HCT116 (cell line): ENCODE results near the gene ADIRF.
"Not testable (repeated sequence)": the region's sequence is repeated elsewhere in the genome, so short reads cannot be mapped to it uniquely, and the experiment has no call there.

ENCODE experiments used
- CBX3 ChIP-seq: IDR thresholded peaks from 2 replicates; pipeline ENCODE4 v1.6.1; 2012; ENCODE audit warnings: low read depth
- EZH2 ChIP-seq: fragments of 200-600 bp; sonication (generic); IDR thresholded peaks from 2 replicates; pipeline ENCODE4 v1.6.1; 2017; ENCODE audit warnings: antibody characterized with exemption, mixed run types
- EZH2phosphoT487 ChIP-seq: fragments of 200-600 bp; IDR thresholded peaks from 2 replicates; pipeline ENCODE4 v1.6.1; 2018; ENCODE audit warnings: antibody characterized with exemption, borderline replicate concordance
- MAX ChIP-seq: IDR thresholded peaks from 2 replicates; pipeline ENCODE4 v1.6.1; 2012
- POLR2A ChIP-seq: IDR thresholded peaks from 2 replicates; pipeline ENCODE4 v1.7.0; 2011; ENCODE audit warnings: borderline replicate concordance; ENCODE audit not compliant: insufficient read depth, insufficient read length; ENCODE audit errors: extremely low read depth
- SIN3A ChIP-seq: IDR thresholded peaks from 2 replicates; pipeline ENCODE4 v1.6.1; 2012; ENCODE audit warnings: low read depth
- TCF7L2 ChIP-seq: IDR thresholded peaks from 2 replicates; pipeline ENCODE4 v1.7.0; 2011; ENCODE audit warnings: borderline replicate concordance, inconsistent platforms; ENCODE audit not compliant: insufficient read depth, insufficient read length; ENCODE audit errors: extremely low read depth
- ZFX ChIP-seq: fragments of 450-650 bp; IDR thresholded peaks from 2 replicates; pipeline ENCODE4 v1.6.1; 2017
- TF ChIP-seq, protein P1 (sequence below), 3 experiments: fragments of 200-600 bp in 1 of 3; sonication (generic) in 1 of 3; IDR thresholded peaks in 2 of 3; conservative IDR thresholded peaks in 1 of 3; 2 replicates each; pipeline ENCODE4 v1.5.1; 2012 to 2017; ENCODE audit warnings: low read depth in 2 of 3, low read length in 2 of 3, antibody characterized with exemption in 1 of 3, borderline replicate concordance in 1 of 3, control low read depth in 1 of 3, mild to moderate bottlenecking in 1 of 3, mixed read lengths in 1 of 3, mixed run types in 1 of 3, moderate library complexity in 1 of 3; ENCODE audit not compliant: insufficient read depth in 1 of 3
- TF ChIP-seq, protein P2 (sequence below): IDR thresholded peaks from 2 replicates; pipeline ENCODE4 v1.6.1; 2012
- TF ChIP-seq, protein P3 (sequence below): IDR thresholded peaks from 2 replicates; pipeline ENCODE4 v1.6.1; 2011; ENCODE audit warnings: mild to moderate bottlenecking, low read length, moderate library complexity; ENCODE audit not compliant: insufficient replicate concordance; ENCODE audit errors: extremely low read depth

DNA sequence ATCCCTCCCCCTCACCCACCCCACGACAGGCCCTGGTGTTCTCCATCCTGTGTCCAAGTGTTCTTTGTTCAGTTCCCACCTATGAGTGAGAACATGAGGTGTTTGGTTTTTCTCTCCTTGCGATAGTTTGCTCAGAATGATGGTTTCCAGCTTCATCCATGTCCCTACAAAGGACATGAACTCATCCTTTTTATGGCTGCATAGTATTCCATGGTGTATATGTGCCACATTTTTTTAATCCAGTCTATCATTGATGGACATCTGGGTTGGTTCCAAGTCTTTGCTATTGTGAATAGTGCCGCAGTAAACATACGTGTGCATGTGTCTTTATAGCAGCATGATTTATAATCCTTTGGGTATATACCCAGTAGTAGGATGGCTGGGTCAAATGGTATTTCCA is 16.2 kb downstream of the ADIRF start:
- TF ChIP-seq, protein P1, sequence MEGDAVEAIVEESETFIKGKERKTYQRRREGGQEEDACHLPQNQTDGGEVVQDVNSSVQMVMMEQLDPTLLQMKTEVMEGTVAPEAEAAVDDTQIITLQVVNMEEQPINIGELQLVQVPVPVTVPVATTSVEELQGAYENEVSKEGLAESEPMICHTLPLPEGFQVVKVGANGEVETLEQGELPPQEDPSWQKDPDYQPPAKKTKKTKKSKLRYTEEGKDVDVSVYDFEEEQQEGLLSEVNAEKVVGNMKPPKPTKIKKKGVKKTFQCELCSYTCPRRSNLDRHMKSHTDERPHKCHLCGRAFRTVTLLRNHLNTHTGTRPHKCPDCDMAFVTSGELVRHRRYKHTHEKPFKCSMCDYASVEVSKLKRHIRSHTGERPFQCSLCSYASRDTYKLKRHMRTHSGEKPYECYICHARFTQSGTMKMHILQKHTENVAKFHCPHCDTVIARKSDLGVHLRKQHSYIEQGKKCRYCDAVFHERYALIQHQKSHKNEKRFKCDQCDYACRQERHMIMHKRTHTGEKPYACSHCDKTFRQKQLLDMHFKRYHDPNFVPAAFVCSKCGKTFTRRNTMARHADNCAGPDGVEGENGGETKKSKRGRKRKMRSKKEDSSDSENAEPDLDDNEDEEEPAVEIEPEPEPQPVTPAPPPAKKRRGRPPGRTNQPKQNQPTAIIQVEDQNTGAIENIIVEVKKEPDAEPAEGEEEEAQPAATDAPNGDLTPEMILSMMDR (IDR thresholded peaks at IDR 0.05 in 2 of 3, conservative IDR thresholded peaks at IDR 0.05 in 1 of 3; ENCODE audit: borderline replicate concordance in 1 of 3, insufficient read depth in 1 of 3, low read depth in 2 of 3, low read length in 2 of 3), result not testable (repeated sequence)
- not testable (repeated sequence) for TF ChIP-seq EZH2, POLR2A, SIN3A, EZH2phosphoT487, MAX, ZFX, CBX3, TCF7L2
- TF ChIP-seq, protein P2, sequence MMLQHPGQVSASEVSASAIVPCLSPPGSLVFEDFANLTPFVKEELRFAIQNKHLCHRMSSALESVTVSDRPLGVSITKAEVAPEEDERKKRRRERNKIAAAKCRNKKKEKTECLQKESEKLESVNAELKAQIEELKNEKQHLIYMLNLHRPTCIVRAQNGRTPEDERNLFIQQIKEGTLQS, result not testable (repeated sequence)
- TF ChIP-seq, protein P3, sequence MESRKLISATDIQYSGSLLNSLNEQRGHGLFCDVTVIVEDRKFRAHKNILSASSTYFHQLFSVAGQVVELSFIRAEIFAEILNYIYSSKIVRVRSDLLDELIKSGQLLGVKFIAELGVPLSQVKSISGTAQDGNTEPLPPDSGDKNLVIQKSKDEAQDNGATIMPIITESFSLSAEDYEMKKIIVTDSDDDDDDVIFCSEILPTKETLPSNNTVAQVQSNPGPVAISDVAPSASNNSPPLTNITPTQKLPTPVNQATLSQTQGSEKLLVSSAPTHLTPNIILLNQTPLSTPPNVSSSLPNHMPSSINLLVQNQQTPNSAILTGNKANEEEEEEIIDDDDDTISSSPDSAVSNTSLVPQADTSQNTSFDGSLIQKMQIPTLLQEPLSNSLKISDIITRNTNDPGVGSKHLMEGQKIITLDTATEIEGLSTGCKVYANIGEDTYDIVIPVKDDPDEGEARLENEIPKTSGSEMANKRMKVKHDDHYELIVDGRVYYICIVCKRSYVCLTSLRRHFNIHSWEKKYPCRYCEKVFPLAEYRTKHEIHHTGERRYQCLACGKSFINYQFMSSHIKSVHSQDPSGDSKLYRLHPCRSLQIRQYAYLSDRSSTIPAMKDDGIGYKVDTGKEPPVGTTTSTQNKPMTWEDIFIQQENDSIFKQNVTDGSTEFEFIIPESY, result not testable (repeated sequence)
